GM18508 (cell line): Measurements from ENCODE around the gene GPRC5C.

Experiments used
- ATAC-seq: cut with Tn5 transposase; IDR thresholded peaks from one replicate; pipeline ENCODE4 v1.9.1; 2021; ENCODE audit warnings: moderate number of reproducible peaks; ENCODE audit not compliant: insufficient read depth, unreplicated experiment

The GPRC5C gene, protein sequence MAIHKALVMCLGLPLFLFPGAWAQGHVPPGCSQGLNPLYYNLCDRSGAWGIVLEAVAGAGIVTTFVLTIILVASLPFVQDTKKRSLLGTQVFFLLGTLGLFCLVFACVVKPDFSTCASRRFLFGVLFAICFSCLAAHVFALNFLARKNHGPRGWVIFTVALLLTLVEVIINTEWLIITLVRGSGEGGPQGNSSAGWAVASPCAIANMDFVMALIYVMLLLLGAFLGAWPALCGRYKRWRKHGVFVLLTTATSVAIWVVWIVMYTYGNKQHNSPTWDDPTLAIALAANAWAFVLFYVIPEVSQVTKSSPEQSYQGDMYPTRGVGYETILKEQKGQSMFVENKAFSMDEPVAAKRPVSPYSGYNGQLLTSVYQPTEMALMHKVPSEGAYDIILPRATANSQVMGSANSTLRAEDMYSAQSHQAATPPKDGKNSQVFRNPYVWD

DNA sequence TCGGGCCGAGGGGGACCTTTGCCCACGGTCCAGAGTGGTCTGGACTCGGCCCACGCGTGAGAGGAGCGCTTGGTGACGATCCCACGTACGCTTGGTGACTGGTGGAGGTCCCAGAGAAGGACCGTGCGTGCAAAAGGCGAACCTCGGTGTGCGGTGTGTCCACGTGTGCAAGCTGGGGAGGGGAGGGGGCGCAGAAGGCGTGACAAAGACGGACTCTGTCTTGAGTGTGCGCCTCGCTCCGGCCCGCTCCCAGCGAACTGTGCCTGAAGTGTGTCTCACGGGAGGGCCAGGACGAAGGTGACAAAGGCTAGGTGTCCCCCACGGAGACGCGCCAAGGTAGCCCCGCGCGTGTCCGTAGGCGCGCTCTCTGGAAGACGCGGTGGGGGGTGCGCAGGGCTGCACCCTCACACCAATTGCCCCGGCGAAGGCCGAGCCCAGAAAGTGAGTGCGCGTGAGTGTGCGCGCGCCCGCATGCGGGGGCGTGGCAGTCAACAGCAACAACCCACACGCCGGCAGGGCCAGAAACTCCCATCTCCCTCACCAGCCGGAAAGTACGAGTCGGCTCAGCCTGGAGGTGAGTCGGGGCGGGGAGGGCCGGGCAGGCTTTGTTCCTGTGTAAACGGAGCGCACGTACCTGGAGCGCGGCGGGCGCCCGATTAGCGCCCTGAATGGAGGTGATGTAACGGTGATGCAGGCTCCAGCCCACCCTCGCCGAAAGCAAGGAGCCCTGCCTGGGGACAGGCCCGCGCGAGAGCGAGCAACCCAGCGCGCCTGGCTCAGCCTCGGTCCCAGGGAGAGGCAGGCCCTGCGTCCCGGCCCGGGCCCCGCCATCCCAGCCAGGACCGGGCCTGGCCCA is at the start of gene GPRC5C:
GPRC5C (plus strand) TSS at position 521 of the 856 bp plus-strand sequence. CDS start 7,689 bp downstream, outside the sequence.
- ATAC-seq: no peak

DNA sequence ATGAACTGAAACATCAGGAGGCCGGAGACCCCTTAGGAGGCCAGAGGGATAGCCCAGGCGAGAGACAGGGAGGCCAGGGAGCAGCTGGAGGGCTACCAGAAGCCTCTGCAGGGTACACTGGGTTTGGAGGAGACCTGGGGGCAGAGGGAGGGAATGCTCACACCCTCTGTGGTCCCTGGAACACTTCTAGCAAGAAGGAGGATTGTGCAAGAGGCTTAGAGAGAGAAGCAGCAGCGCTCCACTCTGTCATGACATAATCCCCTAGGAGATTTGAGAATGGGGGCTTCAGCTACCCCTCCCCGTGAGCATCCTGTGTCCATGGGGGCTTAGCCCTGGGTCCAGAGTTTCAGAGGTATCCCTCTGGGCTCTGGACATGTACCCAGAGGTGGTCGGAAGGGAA is 48.7 kb upstream of the GPRC5C start:
- ATAC-seq: no peak

DNA sequence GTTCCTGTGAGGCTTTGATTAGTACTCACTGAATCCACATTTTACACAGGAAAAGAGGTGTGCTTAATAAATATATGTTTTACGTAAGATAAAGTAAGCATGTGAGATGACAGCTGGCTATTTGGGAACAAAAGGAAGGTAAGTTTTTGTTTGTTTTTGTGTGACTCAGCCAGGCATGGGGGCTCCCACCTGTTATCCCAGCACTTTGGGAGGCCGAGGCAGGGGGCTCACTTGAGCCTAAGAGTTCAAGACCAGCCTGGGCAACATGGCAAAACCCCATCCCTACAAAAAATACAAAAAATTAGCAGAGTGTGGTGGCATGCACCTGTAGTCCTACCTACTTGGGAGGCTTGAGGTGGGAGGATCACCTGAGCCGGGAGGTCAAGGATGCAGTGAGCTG is 46.7 kb upstream of the GPRC5C start:
- no peak for ATAC-seq

DNA sequence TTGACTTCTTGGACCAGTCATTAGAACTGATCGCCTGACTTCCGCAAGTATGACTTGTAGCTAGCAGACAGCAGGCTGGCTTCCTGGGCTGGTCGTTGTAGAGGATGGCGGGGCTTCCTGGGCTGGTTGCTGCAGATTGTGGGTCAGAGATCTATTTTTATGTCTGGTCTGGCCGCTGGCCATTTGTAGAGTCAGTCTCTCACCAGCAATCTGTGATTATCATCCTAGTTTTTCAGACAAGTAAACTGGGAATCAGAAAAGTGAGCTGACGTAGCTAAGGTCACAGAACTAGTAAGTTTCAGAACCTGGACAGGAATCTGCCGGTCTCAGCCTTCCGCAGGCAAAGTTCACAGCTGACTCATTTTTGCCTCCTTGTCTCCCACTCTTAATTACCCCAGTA is 45.5 kb upstream of the GPRC5C start:
- ATAC-seq: no peak

DNA sequence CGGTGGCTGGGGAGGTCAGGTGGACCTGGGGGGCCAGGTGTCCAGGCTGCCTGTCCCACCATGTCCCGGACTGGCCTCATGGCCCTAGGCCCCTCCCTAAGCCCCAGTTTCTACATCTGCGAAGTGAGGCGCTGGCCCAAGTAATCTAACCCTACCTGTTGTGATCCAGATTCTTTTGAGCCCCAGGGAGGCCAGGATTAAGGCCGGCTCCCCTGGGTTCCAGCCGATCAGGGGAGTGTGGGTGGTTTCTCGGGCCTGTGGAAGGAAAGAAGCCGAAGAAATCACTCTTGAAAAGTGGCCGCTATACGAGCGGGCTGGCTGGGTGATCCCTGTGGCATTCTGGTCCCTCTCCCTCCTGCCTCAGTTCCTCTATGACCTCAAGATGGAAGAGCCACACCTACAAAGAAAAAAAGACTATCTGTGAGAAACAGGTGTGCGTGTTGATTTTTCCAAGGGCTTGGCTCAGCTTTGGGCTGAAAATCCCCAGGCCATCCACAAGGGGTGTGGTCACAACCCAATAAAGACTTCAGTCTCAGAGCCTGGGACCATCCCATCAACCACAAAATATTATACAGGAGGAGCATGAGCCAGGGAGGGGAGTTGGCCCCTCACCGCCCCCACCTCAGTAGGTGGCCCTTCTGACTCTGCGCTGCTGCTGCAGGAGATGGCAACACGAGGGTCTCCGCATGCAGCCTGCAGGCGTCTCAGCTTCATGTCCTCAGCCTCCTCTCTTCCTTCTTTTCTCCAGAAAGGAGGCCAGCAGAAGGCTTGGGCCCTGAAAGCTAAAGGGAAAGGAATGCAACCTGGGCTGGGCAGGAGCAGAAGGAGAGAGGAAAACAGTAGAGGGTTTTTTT is 44.3 kb upstream of the GPRC5C start:
- no peak for ATAC-seq

DNA sequence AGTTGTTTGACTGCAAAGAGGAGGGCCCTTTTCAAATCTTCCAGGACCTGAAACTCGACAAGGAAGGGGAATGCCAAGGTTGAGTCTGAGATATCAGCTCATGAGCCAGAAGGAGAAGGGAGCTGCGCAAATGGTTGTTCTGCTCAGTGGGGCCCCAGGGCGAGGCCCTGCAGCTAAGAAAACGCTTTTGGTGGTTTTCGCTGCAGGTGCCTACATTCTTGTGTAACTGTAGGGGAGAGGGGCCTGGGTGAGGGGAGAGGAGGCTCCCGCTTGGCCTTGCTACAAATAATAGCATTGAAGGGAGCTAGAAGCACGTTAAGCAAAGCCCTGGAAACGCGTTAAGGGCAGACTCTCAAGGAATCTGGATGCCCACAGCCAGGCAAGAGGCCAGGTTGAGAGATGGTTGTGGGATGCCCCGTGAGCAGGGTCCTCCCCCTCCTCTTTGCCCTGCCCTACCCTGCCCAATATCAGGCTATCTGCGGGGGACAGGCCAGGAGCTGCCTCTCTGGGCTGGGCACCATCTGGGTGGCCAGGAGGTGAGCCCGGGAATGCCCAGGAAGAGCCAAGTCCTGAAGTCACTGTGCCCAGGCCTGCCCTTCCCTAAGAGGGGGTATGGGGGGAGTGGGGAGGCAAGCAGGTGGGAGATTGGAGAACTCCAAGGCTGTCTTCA is 42.7 kb upstream of the GPRC5C start:
- no peak for ATAC-seq

DNA sequence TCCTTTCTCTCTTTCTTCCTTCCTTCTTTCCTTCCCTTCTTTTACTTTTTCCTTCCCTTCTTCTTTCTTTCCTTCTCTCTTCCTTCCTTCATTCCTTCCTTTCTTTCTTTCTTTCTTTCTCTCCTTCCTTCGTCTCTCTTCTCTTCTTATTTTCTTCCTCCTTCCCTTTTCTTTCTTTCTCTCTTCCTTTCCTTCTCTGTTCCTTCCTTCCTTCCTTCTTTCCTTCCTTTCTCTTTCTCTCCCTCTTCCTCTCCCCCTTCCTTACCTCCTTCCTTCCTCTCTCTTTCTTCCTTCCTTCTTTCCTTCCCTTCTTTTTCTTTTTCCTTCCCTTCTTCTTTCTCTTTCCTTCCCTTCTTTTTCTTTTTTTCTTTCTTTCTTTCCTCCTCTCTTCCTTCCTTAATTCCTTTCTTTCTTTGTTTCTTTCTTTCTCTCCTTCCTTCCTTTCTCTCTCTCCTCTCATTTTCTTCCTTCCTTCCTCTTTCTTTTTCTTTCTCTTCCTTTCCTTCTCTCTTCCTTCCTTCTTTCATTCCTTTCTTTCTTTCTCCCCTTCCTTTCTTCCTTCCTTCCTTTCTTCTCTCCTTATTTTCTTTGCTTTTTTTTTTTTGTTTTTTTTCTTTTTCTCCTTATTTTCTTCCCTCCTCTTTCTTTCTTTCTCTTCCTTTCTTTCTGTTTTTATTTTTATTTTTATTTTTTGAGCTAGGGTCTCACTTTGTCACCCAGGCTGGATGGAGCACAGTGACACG is 41.8 kb upstream of the GPRC5C start:
- no peak for ATAC-seq

DNA sequence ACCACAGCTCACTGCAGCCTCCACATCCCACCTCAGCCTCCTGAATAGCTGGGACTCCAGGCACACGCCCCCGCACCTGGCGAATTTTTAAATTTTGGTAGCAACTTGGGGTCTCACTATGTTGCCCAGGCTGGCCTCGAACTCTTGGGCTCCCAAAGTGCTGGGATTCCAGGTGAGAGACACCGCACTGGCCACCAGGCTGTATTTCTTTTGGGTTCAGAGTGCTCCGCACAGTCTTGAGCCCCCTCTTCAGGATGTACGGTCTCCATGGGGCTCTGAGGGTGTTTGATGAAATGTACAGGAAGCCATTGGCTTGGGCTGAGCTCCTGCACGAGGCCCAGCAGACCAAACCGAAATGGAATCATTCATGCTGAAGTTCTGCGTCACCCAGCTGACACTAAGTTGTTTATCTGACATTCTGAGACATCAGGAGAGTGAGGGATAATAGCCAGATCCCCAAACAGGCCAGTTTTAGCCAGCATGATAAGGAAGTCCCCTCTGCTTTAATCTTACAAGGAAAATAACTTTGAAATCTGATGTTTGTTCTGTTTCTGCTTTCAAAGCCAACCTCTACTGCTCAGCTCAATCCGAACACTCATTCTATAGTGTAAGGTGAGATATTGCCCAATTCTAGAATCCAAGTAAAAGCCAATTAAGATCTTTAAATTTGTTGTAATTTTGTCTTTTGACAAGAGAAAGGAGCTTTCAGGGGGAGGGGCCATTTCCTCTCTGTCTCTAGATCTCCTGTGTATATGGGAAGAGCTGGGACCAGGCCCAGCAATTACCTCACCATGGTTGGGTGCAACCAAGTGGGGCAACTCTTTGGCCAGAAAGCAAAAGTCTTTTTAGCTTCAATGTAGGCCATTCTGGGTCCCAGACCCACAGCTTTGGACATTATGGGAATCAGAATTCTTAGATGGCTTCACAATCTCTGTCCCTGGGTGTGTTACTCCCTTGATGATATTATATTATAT is 40.9 kb upstream of the GPRC5C start:
- no peak for ATAC-seq

DNA sequence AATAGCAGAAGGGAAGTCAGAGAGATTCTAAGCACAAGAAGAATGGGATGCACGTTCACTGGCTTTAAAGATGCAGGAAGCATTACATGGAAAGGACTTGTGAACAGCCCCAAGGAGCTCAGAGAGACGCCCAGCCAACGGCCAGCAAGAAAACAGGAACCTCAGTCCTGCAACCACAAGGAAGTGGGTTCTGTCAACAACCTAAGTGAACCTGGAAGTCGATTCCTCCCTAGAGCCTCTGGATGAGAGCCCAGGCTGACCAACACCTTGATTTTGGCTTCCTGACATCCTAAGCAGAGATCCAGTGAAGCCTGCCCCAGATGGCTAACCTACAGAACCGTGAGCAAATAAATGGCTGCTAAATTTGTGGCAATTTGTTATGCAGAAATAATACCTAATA is 40.1 kb upstream of the GPRC5C start:
- ATAC-seq: no peak

DNA sequence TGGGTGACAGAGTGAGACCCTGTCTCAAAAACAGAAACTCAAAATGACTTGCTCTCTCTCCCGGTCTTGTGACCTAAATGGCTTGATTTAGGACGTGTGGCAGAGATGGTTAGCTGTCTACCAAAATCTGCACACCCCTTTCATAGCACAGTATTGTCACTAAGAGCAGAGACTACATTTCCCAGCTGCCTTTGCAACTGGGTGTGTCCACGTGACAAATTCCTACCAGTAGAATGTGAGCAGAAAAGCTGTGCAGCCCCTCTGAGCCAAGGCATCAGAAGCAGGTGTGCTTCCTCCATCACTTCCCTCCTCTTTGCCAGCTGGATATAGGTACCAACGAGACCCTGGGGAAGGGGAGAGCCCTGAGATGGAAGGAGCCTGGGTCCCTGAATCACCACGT is 39.0 kb upstream of the GPRC5C start:
- ATAC-seq: no peak

DNA sequence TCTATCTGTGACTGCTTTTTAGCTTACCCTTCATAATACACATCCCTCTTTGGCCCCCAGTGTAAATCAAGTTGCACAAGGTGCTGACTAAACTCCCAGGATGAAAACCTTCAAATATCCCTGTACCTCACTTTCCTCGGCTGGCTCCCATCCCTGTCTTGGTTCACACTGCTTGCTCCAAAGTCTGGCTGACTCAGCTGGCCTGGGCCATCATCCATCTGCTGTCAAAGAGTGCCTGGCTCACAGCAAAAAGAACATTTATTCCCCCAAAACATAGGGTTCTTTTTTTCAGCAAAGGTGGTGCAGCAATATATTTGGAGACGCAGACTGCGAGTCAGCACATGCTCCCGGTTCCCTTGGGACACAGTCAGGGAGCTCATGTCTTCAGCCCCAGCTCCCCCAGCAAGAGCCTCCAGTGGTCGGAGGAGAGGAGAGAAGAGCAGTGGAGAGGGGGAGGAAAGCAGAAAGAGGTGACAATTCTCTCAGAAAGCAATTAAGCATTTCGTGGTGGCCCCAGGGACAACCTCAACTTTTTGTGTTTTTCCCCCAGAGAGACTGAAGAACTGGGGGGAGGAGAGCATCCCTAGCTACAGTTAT is 38.4 kb upstream of the GPRC5C start:
- ATAC-seq: no peak

DNA sequence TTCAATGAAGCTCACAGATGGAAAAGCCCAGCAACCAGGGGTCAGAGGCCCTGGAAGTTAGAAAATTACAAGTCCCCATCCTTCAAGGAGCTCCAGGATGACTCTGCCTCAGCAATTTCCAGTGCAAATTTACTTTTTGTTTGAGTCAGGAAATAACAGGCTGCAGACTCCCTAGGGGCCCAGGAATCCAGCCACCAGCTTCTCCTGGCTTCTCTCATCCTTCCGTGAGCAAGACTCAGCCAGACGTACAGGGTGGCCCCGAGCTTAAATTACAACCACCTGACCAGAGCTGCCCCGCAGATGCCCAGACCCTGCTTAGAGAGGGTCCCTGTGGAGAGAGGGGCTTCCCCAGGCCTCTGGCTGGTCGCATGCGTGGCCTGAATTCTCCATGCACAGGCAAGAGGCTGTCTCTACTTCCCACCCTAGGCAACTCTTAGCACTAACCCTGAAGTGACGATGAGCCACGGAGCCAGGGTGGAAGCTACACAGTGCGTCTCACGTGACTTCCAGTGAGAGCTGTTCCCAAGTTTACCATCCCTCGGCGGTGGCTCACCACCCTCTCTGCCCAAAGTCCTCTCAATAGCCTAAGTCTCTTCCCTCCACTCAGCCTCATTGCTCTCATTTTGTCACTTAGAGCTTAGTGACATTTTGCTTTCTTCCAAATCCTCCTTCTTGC is 37.5 kb upstream of the GPRC5C start:
- no peak for ATAC-seq

DNA sequence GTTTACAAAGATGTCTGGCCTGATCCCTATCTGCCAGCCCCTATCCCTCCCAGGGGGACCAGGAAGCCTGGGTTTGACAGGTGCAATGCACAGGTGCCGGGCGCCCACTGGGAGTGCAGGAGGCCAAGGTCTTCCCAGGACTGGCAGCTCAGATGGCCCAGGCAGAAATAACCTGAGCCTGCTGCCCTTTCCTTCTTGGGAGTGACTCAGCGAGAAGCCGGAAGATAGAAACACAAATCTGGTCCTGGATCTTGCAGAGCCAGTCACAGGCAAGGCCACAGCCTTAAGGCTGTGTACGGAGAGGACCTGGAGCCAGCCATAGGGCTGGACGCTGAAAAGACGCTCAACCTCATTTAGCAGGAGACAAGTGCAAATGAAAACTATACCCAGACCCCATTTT is 36.9 kb upstream of the GPRC5C start:
- ATAC-seq: no peak

DNA sequence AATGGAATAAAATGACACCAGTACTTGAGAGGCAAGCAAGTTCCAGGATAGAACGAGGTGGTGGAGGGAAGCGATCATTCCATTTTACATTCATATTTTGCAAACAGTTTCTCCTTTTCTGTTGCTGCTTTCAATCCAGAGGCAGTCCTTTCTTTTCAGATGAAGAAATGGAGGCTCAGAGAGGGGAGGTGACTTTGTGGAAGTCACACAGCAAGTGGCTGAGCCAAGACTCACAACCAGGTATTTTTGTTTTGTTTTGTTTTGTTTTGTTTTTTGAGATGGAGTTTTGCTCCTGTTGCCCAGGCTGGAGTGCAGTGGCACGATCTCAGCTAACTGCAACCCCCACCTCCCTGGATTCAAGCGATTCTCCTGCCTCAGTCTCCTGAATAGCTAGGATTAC is 35.3 kb upstream of the GPRC5C start:
- no peak for ATAC-seq

DNA sequence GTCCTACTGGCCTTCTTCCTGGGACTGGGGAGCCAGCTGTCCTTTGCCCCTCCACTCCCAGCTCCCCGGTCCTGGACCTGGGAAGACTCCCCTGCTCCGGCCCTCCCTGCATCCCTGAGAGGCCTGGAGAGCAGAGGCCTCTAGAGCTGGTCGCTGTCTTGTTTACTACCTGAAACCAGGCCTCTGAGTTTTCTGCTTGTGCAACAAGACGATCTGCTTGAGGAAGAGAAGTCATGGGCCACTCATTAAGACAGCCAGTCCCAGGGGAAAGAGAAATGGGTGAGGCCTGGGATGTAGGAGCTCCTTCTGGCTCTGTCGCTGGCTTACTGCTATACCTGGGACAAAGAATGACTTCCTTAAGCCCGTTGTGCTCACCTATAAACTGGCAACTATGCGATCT is 29.8 kb upstream of the GPRC5C start:
- no peak for ATAC-seq

DNA sequence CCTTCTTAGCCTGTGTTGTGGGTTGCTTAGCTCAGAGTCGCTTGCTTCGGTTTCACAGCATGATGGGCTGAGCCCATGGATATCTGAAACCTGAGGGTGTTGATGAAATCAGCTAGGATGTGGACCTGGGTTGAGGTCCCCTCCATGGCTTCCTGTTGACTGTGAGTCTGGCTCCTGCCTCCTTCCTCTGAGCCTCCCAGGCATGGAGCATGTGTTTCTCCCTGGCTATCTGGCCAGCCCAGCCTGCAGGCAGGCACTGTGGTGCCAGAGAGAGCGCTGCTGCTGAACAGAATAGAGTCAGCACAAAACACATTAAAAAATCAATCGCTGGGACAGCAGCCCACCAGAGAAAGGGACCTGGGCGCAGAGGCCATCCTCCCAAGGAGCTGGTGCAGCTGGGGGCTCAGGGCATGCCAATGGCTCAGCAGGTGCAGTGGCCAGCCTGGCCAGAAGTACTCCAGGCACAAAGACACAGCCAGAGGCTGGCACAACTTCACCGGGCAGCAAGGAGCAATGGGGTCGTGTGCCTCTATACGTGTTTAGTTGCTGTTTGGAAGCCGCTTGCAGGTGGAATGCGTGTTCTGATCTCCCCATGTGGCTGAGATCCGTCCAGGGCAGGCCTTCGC is 28.3 kb upstream of the GPRC5C start:
- no peak for ATAC-seq

DNA sequence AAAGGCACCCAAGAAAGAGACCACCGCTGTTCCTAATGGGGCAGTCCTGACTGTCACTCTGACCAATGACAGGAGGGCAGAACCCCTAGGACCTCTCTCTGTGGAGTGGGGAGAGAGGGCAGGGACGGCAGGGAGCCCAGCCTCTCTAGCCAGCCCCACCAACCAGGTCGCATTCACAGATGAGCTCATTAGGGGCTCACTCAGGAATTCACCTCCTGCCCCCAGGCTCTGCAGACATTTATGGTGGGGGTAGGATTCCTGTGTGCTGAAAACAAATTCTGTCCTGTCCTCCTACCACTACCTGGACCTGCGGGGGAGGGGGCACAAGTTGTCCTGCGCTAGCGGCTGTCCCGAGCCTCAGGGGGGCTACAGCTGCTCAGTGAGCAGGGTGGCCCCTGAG is 27.7 kb upstream of the GPRC5C start:
- ATAC-seq: no peak
